Measurements from ENCODE around the gene IGF1R.

DNA sequence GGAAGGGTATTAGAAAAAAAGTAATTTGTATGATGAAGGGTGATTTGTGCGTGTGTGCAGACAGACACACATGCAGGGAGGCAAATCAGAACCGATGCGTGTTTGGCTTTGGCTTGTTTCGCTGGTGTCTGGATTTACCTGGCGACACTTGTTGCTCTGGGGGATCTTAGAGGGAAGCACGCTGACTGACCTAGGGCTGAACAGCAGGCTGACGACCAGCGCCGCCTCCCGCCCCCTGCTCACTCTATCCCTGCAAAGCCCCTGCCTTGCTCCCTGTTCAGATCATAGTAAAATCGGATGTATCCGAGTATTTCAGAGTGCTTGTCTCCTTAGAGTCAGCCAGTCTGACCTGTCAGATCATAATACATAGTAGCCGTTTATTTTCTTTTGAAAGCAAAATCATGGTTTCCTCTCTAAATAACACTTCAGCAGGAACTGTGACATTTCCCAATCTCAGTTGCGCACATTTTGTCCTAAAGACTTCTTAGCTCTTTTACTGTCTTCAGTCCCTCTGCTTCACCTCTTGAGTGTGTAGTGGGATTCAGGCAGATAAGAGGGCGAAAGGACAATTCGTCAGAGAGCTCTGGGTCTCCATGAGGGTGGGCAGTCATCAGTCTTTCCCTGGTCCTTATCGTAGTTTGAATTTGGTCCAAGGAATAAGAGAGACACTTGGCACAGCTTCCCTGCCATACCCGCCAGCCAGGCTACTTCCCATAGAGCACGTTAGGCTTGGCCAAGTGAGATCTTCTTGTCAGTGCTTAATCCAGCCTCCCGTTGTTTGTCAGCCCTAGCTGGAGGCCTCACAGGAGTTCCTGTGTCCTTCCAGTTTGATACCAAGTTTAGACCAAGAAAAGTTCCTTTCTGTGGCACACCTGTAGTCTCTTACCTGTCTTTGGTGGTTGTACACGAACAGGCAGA is 261.9 kb downstream of the IGF1R start:
- TF ChIP-seq, protein P1, sequence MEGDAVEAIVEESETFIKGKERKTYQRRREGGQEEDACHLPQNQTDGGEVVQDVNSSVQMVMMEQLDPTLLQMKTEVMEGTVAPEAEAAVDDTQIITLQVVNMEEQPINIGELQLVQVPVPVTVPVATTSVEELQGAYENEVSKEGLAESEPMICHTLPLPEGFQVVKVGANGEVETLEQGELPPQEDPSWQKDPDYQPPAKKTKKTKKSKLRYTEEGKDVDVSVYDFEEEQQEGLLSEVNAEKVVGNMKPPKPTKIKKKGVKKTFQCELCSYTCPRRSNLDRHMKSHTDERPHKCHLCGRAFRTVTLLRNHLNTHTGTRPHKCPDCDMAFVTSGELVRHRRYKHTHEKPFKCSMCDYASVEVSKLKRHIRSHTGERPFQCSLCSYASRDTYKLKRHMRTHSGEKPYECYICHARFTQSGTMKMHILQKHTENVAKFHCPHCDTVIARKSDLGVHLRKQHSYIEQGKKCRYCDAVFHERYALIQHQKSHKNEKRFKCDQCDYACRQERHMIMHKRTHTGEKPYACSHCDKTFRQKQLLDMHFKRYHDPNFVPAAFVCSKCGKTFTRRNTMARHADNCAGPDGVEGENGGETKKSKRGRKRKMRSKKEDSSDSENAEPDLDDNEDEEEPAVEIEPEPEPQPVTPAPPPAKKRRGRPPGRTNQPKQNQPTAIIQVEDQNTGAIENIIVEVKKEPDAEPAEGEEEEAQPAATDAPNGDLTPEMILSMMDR (IDR thresholded peaks at IDR 0.05) = no peak
- TF ChIP-seq POLR2A (IDR thresholded peaks at IDR 0.05) = no peak

Data from suprapubic skin (tissue), 3 donors.